SW480 (cell line): Measurements from ENCODE around the gene PRRX1.
A peak's percentile ranks its signal among the peaks of the same experiment; 100 is the strongest.

ENCODE experiments used
- DNase-seq: peaks from one replicate; pipeline ENCODE4 v3.0.0-alpha.2; 2016; ENCODE audit warnings: low spot score

Gene PRRX1

DNA sequence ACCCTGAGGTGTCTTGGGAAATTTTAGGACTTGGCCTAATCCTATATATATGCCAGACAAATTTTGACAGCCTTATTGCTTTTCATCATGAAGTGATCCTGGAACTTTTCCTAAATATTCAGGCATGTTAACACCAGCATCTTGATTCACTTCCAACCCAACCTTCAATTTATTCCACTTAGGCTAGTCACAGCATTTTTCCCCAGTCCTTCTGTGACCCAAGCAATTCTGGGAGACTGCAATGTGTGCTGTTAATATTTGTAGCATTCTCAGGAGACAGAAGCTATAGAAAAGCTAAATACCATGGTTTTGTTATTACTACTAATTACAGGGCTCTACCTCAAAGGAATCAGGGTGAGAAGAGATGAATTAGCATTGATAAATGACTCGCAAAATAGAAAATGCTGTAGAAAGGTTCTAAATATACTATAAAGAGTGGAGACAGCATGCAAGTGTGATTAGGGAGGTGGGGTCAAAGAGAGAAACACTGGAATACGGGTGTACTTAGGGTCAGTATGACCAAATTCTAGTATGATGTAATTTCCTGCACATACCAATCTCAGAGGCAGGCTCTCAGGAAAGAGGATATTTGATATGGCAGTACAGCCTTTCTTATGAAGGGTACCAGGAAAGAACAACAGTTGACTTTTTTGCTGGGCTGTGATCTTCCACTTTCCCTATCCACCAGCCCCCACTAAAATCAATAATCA, 29.1 kb downstream of the PRRX1 start:
- peak; percentile 27 for DNase-seq

DNA sequence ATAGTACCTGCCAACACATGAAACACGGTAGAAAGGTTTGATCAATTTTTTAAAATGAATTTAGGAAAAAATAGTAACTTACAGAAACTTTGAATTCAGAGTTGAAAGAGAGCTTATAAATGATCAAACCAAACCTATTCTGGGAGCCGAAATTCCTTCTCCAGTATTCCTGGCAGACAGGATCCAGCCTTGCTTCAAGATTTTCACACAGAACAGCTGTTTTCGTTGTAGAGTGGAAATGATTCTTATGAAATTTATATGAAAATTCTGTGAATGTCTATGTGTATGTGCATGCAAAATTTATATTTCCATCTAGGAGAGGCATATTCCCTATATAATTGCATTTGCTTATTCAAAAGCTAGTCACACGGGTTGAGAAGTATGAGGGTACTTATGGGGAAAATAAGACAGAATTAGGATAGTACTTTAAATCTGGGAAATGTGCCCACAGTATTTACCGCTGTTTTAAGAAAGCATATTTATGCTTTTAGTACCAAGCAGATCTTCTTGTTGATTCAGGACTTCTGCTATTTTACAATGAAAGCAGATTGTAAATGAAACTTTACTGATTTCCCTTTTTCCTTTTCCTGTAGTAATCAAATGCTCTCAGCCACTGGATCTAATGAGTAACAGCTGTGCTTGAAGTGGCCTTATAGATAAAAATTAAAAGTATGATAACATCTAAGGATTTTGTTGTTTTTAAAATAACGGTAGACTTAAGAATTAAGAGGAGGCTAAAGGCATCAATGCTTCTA, 30.4 kb downstream of the PRRX1 start:
- DNase-seq = no peak

DNA sequence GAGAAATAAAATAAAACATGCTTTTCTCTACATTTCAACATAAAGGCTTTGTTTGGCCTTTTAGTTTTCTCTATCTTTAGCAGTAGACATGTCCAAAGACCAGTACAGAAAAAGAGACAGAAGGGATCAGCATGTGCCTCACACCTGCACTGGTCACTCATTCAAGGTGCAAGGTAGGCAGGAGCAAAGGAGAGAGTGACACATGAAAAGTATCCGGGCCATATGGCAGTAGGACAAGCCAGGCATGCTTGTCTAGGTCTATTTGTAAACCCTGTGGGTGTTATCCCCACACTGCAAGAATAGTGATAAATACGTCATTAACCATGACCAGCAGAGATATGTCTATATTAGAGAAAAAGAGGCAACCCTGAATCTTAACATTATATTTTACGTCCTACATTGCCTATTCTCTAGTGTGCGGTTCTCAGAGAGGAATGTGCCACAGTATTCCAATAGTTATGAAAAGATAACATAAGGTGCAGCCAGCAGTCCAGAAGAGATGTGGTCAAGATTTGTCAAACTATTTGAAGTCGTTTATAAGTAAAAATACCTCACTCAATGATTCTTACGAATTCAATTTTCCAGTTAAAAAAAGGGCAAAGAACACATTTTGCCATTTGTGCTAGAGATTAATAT, 32.1 kb downstream of the PRRX1 start:
- no peak for DNase-seq

DNA sequence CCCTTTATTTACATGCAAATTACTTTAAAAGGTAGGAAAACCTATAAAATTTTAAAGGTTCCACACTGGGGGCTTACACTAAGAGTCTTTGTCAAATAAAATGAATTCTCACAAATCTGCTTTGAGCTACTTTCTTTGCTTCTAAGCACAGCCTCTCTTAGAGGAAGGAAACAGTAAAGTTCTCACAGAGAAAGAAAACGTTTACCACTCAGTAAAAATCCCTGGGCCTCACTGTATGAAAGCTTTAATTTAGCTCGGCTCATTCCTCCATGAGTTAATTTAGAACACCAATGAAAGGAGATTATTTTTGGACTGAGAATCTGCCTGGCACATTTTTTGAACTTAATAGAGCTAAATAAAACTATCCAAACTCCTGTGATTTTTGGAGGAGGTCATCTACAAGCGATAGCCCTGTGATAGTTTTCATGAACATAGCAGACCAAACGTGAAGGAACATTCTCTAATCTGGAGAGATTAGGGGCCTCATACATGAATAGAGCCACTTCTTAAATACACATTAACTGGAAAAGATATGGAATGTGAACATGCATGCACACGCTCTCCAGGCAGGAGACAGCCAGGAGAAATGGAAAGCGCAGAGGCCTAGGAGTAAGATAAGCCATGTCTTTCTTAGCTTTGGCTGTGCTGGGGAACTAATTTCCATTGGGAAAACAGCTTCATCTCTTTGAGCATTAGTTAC, 32.8 kb downstream of the PRRX1 start:
- DNase-seq = no peak

DNA sequence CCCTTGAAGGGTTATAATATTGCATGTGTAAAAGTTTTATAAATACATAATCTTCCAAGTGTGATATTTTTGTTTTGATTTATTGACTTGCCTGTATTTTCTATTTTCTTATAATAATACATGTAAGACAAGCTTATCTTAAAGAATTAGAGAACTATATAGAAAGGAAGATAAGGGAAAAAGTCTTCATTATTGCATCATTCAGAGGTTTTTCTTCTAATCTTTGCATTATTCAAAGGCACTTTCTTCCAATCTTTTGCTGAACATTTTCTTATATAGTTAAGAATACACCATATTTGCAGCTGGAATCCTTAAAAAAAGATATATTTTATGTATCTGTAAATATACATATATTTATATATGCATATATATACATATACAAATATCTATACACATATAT, 33.4 kb downstream of the PRRX1 start:
- DNase-seq = no peak

DNA sequence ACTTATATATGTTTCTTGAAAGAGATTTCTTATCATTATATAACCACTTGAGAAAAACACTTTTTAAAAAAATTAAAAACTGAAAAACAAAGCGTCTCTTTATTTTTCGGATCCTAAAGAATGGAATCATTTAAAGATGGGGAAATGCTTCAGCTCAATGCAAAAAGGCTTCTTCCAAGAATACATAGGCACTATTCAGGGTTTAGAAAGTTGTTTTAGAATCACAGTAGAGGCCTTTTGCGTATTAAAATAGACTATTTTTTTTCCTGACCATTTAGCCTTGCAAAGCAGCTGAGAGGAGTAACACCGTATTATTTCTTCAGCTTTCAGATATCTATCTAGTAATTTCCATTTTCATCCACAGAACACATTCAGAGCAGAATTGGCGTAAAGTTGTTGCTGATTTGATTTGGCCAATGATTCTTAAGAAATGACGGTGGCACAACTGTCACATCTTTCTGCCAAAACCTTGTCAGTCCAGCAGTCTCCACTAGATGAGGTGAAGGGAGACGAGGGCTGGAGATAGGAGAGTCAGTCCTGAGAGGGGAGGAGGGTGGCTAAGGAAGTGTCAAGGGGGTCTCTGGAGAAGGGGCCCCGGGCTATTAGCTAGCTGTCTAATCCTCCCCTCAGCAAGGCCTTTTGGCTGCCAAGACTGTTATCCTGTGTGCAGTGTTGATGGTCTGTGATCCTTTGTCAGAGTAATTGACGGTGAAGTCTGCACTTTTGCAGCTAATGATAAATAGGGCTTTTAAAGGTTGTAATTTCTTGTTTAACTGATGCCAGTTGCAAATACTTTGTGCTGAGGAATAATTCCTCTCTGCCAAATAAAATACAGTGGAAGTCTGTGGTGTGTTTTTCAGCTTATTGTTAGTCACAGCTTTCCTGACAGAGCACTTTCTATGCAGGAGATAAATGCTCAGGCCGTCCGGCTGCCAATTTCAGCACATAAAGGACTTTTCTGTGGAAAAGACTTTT, 34.7 kb downstream of the PRRX1 start:
- no peak for DNase-seq

DNA sequence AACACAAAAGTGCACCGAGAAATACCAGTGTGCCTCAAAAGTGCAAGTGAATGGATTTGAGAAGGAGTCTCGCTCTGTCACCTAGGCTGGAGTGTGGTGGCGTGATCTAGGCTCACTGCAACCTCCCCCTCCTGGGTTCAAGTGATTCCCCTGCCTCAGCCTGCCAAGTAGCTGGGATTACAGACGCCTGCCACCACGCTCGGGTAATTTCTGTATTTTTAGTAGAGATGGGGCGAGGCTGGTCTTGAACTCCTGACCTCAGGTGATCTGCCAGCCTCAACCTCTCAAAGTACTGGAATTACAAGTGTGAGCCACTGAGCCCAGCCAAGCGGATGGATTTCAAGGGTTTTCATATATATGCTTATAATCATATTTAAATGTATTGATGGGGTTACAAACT, 35.8 kb downstream of the PRRX1 start:
- DNase-seq = no peak

DNA sequence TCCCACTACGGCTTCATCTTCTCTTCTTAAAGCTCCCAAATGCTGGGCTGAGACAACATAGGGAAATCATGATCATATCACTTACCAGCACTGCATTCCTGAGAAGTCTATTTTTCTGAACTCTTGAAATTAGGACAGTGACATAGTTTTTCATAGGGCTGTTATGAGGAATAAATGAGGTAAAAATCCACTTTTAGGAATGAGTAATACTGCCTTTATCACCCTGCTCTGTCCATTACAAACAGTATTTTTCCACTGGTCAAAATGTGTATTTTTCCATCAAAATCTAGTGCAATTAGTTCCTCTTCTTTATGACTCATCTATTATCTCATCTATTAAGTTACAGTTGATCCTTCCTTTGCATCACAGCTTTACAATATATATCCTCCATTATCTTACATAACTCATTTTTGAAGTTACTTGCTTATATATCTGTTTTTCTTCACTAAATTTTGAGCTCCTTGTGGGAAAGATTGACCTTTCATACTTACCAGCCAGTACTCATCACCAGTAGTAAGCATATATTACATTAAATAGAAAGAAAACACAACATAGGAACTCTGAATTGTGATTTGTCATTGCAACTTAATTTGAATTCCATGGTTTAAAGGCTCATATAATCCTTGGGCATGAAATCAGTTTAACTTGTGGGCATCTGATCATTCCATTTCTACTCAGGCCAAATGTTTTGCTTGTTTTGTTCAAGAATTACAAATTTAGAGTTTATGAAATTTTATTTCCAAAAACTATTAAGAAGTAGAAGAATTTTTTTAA, 37.1 kb downstream of the PRRX1 start:
- DNase-seq = no peak

DNA sequence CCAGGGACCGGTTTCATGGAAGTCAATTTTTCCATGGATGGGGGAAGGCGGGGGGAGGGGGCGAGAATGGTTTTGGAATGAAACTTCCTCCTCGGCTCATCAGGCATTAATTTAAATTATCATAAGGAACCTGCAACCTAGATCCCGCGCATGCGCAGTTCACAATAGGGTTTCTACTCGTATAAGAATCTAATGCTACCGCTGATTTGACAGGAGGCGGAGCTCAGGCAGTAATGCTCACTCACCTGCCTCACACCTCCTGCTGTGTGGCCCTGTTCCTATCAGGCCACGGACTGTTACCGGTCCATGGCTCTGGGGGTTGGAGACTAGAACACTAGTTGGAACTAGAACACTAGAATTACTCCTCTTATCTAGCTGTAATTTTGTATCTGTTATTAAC, 38.0 kb downstream of the PRRX1 start:
- no peak for DNase-seq

DNA sequence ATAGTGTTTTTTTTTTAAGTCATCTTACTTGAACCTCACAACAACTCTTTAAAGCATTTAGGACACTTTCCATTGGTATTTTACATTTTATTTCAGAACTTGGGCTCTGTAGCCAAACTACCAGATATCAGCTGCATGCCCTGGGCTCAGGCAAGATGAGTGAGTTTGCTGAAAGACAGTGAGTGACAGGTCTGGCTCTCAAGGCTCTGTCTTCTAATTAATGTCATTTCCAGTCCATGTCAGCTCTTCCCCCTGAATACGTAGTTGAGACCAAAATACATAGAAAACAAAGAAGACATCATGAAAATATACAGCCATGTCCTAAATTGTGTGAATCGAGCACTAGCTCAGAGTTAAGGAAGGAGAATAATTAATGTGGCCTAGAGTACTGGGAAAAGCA, 39.7 kb downstream of the PRRX1 start:
- DNase-seq = no peak

DNA sequence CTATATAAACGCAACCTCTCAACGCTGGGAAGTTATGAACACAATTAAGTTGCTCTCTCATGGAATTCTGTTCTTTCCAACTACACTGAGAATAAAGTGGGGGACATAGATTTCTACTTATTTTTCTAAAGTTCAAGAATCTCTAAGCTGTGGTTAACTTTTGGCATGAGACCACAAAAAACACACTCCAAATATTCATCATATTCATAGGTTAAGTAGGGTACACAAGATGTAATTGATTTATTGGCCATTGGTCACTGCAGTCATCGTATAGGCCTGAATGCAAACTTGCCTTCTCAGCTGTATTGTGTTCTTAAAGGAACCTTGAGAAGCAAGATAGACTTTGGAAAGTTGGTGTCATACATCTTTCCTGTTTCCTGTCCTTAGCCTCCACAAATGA, 40.3 kb downstream of the PRRX1 start:
- DNase-seq = no peak

DNA sequence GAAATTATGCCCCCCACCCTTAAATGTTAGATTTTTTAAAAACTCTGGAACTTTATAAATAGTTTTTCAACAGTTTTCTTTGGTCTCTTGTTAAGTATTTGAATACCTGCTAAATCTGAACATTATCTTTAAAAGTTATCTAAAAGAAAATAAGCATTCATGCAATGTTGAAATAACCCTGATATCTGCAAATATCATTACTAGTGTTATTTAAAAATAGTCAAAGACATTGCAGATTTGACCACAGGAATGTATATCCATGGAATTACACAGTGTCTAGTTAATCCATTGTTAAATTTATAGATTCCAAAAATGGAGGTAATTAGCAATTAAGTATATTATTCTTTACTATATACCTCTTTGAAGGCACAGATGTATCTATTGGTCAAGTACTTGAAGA, 42.0 kb downstream of the PRRX1 start:
- no peak for DNase-seq

DNA sequence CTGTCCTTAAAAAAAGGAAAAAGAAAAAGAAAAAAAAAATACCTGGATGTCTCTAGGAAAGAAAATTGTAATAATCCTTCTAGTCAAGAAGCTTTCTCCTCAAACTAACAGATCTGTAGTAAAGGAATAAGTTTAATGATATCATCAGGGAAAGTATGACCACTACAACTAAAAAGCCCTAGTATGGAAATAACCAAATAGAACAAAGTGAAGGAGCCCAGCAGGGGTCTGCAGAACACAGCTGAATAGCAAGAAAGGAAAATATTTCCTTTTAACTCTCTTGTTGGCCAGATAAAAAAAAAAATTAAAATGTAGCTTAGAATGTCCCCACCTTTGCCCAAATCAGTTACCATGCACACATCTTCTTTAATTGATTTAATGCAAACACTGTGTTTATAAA, 43.2 kb downstream of the PRRX1 start:
- DNase-seq = no peak

DNA sequence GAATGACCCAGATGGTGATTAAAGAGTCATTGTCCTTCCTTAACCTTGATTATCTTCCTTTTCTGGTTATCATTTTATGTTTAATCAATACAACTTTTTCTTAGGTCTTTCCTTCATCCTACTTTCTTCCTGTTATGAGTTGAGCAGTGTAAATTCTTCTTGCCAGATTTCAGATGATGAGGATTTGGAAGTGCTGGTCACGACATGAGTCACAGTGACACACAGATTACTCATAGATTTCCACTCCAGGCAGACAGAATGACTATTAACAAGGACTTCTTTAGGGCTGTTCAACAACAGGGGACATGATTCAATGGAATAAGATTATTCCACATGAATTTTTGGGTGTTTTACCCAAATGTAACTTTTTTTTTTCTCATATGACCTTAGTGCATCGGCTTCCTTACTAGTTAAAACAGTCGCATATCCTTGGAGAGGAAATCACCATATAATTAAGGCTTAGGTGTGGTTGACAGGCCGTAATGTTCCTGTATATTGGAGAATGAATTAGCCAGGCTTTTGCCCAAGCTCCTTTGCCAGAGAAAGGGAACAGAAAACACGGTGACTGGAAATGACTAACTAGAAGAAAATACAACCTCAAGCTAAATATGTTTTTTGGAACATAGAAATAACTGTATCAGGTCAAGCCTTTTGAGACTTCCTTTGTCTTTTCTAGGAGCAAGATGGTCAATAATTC, 44.2 kb downstream of the PRRX1 start:
- DNase-seq = peak; percentile 80

DNA sequence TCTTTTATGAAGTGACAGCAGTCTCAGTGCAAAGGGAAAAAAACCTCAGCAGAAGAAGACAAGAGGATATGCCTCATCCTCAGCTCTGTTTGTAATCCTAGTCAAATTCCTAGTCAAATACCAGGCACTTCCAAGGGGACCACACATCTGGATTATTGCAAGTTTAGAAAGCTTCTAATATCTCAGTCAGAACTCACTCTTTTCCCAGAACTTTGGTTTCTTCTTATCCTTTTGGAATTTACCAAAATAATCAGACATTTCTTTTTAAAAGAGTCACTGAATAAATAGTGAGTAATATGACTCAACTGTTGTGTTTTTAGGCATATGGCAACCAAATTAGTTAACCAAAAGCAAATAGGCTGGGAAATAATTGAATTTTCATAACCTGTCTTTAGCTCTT, 47.8 kb downstream of the PRRX1 start:
- no peak for DNase-seq

DNA sequence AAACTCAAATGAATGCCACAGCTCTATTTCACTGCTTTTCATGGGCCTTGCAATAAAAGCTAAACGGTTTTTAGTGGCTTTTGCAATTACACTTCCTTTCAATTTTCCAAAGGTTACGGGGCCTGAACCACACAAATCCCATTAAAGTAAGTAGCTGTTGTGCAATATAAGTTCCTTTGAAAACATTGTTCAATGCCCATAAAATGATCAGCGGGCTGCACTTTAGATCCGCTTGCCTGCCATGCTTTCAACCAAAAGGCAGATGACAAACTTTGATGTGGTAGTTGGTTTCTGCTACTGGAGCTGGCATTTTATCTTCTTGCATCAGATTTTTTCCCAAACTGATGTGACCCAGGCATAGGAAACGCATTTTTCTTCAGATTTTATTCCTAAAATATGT, 50.2 kb downstream of the PRRX1 start:
- DNase-seq = peak; percentile 97

DNA sequence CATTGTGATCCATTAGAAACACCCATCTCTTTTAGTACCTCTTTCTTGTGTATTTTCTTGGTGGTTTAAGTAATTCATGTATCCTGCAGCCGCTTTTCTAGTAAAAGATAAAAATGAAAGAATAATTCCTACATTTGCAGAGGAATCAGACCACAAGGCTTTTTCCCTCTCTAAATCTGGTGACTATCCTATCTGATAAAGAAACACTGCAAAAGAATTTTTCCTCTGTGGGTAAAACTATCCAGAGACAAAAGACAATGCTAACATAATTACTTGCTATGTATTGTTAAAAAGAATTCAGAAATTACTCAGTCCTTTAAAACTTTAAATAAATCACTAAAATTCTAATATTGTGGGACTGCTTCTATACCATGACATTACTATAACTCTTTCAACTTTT, 51.0 kb downstream of the PRRX1 start:
- no peak for DNase-seq

DNA sequence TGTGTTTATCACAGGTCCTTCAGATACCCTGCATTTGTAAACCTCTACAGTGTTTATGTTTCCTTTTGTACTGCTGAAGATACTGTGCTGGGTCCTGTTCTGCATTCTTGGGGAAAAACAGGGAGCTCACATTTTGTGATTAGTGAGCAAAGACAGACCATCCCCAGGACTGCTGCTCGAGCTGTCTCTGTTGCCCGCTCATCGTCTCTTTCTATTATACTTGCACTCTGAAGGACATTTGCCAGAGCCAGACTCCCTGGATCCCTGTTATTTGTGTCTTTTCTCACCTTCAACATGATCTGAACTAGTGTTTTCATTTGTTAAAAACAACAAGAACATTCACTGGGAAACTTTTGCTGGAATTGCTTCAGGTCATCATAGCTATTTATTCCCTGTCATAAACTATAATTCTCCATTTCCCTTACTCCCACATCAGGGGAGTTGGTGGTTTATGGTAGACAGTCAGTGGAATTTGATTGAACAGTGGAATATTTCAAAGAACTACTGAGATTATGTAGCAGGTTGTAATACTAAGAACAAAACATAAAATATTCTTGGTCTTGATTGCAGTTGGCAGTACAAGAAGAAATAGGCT, 53.0 kb downstream of the PRRX1 start:
- DNase-seq = no peak

DNA sequence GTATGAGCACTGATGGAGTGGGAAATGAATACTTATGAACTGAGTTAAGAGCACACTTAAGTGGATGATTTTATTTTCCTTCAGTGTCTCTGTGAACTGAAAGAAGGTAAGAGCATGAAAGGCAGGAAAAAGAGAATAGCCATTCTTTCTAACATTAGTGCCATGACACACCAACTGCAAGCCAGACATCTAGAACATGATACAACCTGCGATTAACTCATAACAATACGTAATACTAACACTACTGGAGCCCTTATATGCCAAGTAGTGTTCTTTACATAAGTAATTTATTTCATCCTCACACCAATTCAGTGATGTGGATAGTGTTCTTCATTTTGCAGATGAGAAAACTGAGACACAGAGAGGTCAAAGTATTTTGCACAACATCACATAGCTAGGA, 56.7 kb downstream of the PRRX1 start:
- no peak for DNase-seq

DNA sequence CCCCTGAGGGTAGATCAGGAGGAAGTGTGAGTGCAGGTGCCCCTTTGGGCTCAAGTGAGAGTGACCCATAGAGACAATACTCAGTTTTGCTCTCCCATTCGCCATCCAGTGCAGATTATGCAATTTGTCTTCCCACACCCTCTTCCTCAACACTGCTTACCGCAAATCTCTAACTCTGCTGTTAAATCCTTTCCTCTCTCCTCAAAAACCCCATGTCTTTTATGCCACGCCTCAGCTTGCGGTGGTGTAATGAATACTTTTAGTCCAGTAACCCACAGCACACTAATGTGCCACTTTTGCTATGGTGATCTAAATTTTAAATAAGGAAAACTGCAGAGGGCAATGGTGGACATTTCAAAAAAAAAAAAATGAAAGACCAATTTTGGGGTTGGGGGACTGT, 57.7 kb downstream of the PRRX1 start:
- DNase-seq = no peak
